ENCODE results near the gene PARP14. TPM values are rescaled to one million over a fixed set of nuclear protein-coding genes. Genes with fewer than 3 reads are reported as not detected.

Gene PARP14
- total and polyA plus RNA-seq, 3 experiments from 2014 or later = 16.6 to 44.8 (median 41.3) TPM

DNA sequence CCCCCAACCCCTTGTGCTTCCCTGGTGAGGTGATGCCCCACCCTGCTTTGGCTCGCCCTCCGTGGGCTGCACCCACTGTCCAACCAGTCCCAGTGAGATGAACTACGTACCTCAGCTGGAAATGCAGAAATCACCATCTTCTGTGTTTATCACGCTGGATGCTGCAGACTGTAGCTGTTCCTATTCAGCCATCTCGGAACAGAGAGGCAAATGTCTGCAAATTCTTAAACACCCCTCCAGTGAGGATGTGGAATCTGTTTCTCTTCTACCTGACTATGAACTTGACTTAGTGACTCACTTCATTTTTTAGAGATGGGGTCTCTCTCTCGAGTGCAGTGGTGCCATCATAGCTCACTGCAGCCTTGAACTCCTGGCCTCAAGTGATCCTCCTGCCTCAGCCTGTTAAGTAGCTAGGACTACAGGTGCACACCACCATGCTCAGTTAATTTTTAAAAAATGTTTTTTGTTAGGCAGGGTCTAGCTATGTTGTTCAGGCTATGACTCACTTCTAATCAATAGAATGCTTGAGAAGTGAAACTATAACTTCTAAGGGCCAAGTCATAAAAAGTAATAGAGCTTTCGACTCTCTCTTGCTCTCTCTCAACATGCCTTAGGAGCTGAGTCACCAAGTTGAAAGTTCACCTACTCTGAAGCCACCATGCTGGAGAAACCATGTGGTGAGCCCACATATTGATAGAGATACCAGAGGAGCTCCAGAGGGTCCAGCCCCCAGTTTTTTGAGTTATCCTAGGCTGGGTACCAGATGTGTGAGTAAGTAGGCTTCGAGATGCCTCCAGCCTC, 11.5 kb upstream of the PARP14 start:
- Mint-ChIP-seq H3K27me3 (peaks cover 0 to 3% of the 10 kb centered on the region in 2 donors), H3K4me1 (no peaks in the 10 kb centered on the region), H3K9me3 (peaks cover 0 to 3% (median 0%) of the 10 kb centered on the region in 5 donors), H3K36me3 (peaks cover 0 to 4% (median 0%) of the 10 kb centered on the region in 3 donors), H3K27ac (peak overlapping the region in 1 of 8 donors; percentile 25), H3K4me3 (no peak overlapping the region)
- Histone ChIP-seq H3K36me3 (ENCODE audit: insufficient read depth, low read length) (no peaks in the 10 kb centered on the region), H3K9me3 (ENCODE audit: low read length) (no peaks in the 10 kb centered on the region), H3K4me1 (ENCODE audit: insufficient read depth, low read length) (no peaks in the 10 kb centered on the region), H3K27me3 (ENCODE audit: insufficient read depth, low read length, poor library complexity, severe bottlenecking) (no peaks in the 10 kb centered on the region), H3K27ac (ENCODE audit: low read depth, low read length) (no peak overlapping the region), H3K4me3 (ENCODE audit: low read length) (no peak overlapping the region)
- DNase-seq = no peak
- CTCF ChIA-PET = interaction anchor here (1.0 to 1.6 kb wide), 3 partner anchors 10 to 108 kb away, joined by 3 to 6 read pairs (median 3); no protein-coding TSS in a partner anchor
- POLR2A ChIA-PET = no interaction called here

DNA sequence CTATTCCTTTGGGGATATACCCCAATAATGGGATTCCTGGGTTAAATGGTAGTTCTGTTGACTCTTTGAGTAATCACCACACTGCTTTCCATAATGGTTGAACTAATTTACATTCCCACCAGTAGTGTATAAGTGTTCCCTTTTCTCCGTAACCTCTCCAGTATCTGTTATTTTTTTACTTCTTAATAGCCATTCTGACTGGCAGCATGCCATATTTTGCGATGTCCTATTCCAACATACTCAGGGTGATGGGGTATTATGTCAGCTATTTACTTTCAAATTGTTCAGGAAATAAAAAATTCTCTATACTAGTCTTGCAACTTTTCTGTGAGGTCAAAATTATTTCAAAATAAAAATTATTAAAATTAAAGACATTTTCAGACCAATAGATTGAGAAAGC, 9.1 kb upstream of the PARP14 start:
- no peaks in the 10 kb centered on the region for H3K36me3 ChIP-seq (ENCODE audit: insufficient read depth, low read length)
- Mint-ChIP-seq H3K27me3 (peaks cover 0 to 2% of the 10 kb centered on the region in 2 donors), H3K9me3 (peaks cover 0 to 3% (median 0%) of the 10 kb centered on the region in 5 donors), H3K27ac (no peak overlapping the region), H3K4me1 (no peaks in the 10 kb centered on the region), H3K36me3 (peaks cover 0 to 4% (median 1%) of the 10 kb centered on the region in 3 donors), H3K4me3 (no peak overlapping the region)
- H3K27me3 ChIP-seq (ENCODE audit: insufficient read depth, low read length, poor library complexity, severe bottlenecking) = no peaks in the 10 kb centered on the region
- ChIA-PET CTCF (interaction anchor here (0.9 kb wide), 1 partner anchor 10 kb away, joined by 4 read pairs; no protein-coding TSS in a partner anchor), POLR2A (no interaction called here)
- H3K4me3 ChIP-seq (ENCODE audit: low read length) = no peak overlapping the region
- no peaks in the 10 kb centered on the region for H3K9me3 ChIP-seq (ENCODE audit: low read length)
- no peaks in the 10 kb centered on the region for H3K4me1 ChIP-seq (ENCODE audit: insufficient read depth, low read length)
- no peak for DNase-seq
- no peak overlapping the region for H3K27ac ChIP-seq (ENCODE audit: low read depth, low read length)

DNA sequence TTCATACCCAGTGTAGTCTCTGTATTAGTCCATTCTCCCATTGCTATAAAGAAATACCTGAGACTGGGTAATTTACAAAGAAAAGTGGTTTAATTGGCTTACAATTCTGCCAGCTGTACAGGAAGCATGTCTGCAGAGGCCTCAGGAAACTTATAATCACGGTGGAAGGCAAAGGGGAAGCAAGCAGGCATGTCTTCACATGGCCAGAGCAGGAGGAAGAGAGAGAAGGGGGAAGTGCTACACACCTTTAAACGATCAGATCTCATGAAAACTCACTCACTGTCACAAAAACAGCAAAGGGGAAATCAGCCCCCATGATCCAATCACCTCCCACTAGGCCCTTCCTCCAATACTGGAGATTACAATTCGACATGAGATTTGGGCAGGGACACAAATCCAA, 6.3 kb upstream of the PARP14 start:
- DNase-seq = no peak
- Mint-ChIP-seq H3K4me3 (no peak overlapping the region), H3K27ac (no peak overlapping the region), H3K4me1 (peaks cover 10 to 11% (median 11%) of the 10 kb centered on the region in 3 donors), H3K9me3 (no peaks in the 10 kb centered on the region), H3K36me3 (peaks cover 0 to 1% (median 0%) of the 10 kb centered on the region in 3 donors), H3K27me3 (no peaks in the 10 kb centered on the region)
- CTCF ChIA-PET = no interaction called here
- POLR2A ChIA-PET = no interaction called here
- Histone ChIP-seq H3K36me3 (ENCODE audit: insufficient read depth, low read length) (no peaks in the 10 kb centered on the region), H3K4me3 (ENCODE audit: low read length) (no peak overlapping the region), H3K9me3 (ENCODE audit: low read length) (no peaks in the 10 kb centered on the region), H3K27ac (ENCODE audit: low read depth, low read length) (no peak overlapping the region), H3K27me3 (ENCODE audit: insufficient read depth, low read length, poor library complexity, severe bottlenecking) (no peaks in the 10 kb centered on the region), H3K4me1 (ENCODE audit: insufficient read depth, low read length) (peaks cover 7% of the 10 kb centered on the region)

DNA sequence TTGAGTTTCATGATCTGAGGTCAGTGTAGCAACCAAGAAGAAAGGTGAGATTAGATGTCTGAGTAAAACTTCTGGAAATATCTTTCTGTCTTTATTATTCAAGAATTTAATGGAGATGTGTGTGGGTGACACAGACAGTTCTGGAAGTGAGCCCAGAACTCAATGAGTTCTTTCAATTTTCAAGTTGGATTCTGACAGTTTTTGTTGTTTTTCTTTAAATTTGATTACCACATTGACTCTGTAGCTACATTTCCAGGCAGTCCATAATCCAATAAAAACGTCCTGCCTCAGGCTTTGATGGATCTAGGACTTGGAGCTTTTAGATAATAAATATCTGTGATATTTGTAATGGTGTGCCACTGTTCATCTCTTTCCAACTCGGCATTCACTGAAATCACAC, 3.9 kb upstream of the PARP14 start:
- no peak overlapping the region for H3K4me3 ChIP-seq (ENCODE audit: low read length)
- POLR2A ChIA-PET = no interaction called here

DNA sequence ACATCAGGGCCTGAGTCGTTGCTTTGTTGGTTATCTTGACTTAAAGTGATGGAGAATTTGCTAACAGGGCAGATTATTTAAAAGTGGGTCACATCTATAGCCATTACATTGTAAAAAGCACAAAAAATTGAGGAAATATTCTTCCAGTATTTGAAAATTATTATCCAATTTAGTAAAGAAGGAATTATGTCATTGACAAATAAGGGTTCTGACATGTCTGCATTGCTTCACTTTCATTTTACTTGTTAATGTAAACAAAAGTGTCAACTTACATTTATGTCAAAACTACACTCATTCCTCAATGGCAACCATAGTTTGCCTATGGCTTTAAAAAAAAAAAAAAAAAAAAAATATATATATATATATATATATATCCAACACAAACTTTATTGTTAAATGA, 3.4 kb upstream of the PARP14 start:
- no peaks in the 10 kb centered on the region for H3K36me3 ChIP-seq (ENCODE audit: insufficient read depth, low read length)
- DNase-seq = no peak
- Mint-ChIP-seq H3K36me3 (peaks cover 0 to 11% (median 1%) of the 10 kb centered on the region in 3 donors), H3K4me1 (peaks cover 32 to 37% (median 36%) of the 10 kb centered on the region in 3 donors), H3K27me3 (no peaks in the 10 kb centered on the region), H3K9me3 (no peaks in the 10 kb centered on the region), H3K4me3 (no peak overlapping the region), H3K27ac (no peak overlapping the region)
- no peaks in the 10 kb centered on the region for H3K9me3 ChIP-seq (ENCODE audit: low read length)
- no peak overlapping the region for H3K27ac ChIP-seq (ENCODE audit: low read depth, low read length)
- ChIA-PET POLR2A (no interaction called here), CTCF (interaction anchor here (2.7 to 6.6 kb wide), 2 partner anchors 30 to 116 kb away, joined by 7 to 137 read pairs; partner anchors contain the start of genes DTX3L and PARP9)
- no peaks in the 10 kb centered on the region for H3K27me3 ChIP-seq (ENCODE audit: insufficient read depth, low read length, poor library complexity, severe bottlenecking)
- H3K4me1 ChIP-seq (ENCODE audit: insufficient read depth, low read length) = peaks cover 25% of the 10 kb centered on the region
- H3K4me3 ChIP-seq (ENCODE audit: low read length) = no peak overlapping the region

More for the DNA sequence above, 3.9 kb upstream of the PARP14 start:
- Histone ChIP-seq H3K27ac (ENCODE audit: low read depth, low read length) (no peak overlapping the region), H3K4me1 (ENCODE audit: insufficient read depth, low read length) (peaks cover 20% of the 10 kb centered on the region), H3K36me3 (ENCODE audit: insufficient read depth, low read length) (no peaks in the 10 kb centered on the region), H3K27me3 (ENCODE audit: insufficient read depth, low read length, poor library complexity, severe bottlenecking) (no peaks in the 10 kb centered on the region), H3K9me3 (ENCODE audit: low read length) (no peaks in the 10 kb centered on the region)
- Mint-ChIP-seq H3K27ac (no peak overlapping the region), H3K4me3 (no peak overlapping the region), H3K9me3 (no peaks in the 10 kb centered on the region), H3K27me3 (no peaks in the 10 kb centered on the region), H3K36me3 (peaks cover 0 to 11% (median 1%) of the 10 kb centered on the region in 3 donors), H3K4me1 (peaks cover 28 to 33% (median 32%) of the 10 kb centered on the region in 3 donors)
- DNase-seq = no peak
- CTCF ChIA-PET = interaction anchor here (6.6 kb wide), 1 partner anchor 116 kb away, joined by 137 read pairs; the partner anchor contains the start of genes DTX3L and PARP9

DNA sequence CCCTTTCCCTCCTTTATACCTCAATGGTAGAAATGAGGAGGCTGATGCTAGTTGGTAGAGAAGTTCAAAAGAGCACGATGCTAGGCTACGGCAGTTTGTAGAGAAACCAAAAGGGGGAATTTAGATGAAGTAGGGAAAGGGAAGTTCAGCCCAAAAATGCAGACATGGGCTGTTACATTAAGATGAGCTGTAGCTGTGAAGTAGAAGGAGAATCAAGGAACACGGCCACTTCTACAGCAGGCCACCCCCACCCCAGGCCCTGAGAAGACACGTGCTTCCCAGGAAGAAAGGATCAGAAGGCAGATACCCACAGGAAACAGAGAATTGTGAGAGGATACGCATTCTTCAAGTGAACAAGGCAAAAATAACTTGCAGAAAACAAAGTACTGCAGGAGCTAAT, 2.1 kb upstream of the PARP14 start:
- H3K27ac ChIP-seq (ENCODE audit: low read depth, low read length) = no peak overlapping the region
- H3K4me3 ChIP-seq (ENCODE audit: low read length) = no peak overlapping the region
- no peaks in the 10 kb centered on the region for H3K36me3 ChIP-seq (ENCODE audit: insufficient read depth, low read length)
- H3K4me1 Mint-ChIP-seq = peaks cover 45 to 50% (median 49%) of the 10 kb centered on the region in 3 donors
- ChIA-PET POLR2A (interaction anchor here (0.9 to 4.6 kb wide), 6 partner anchors 100 to 294 kb away, joined by 3 to 39 read pairs (median 5); partner anchors contain the start of genes DTX3L, FAM162A, KPNA1 and PARP9), CTCF (interaction anchor here (0.7 to 6.6 kb wide), 18 partner anchors 9 to 293 kb away, joined by 3 to 137 read pairs (median 6); partner anchors contain the start of genes DTX3L, FAM162A, KPNA1 and PARP15)
- peaks cover 0 to 14% (median 1%) of the 10 kb centered on the region in 3 donors for H3K36me3 Mint-ChIP-seq
- H3K27me3 Mint-ChIP-seq = no peaks in the 10 kb centered on the region
- H3K27ac Mint-ChIP-seq = peak overlapping the region in 7 of 8 donors; percentile 16 to 98 (median 62)
- H3K27me3 ChIP-seq (ENCODE audit: insufficient read depth, low read length, poor library complexity, severe bottlenecking) = no peaks in the 10 kb centered on the region
- H3K4me3 Mint-ChIP-seq = peak overlapping the region in 3 of 7 donors; percentile 32 to 84 (median 51)
- H3K9me3 ChIP-seq (ENCODE audit: low read length) = no peaks in the 10 kb centered on the region
- no peak for DNase-seq
- peaks cover 38% of the 10 kb centered on the region for H3K4me1 ChIP-seq (ENCODE audit: insufficient read depth, low read length)
- no peaks in the 10 kb centered on the region for H3K9me3 Mint-ChIP-seq

DNA sequence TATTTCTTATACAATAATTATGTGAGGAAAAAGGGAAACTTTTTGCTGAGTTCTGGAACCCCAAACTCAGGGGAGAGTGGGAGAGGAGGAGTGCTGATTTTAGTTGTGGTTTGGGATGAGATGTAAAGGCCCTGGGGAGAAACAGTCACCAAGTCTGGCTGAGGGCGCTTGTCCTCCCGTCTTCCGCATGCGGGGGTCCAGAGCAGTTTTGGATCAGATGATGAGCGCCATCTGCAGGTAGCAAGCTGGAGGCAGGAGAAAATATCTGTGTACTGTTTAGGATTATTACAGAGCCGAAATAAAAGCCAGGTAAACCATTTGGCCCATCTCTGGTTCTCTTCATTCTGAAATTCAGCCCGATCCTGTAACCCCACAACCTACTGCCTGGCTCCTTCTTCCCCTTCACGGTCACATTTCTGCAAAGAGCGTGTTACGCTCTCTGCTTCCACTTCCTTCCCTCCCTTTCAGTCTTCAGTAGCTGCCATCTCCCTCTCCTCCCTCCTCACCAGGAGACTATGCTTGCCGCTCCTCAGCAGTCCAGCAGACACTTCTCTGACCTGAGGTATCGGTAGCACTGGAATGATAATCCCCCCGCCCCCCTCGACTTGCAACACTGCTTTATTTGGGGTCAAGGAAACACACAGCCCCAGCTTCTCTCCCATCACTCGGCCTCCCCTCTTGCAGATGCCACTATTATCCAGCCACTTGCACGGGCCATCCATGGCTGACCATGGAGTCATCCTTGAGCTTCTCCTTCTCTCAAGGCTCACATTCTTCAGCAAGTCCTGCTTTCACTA, 1.4 kb upstream of the PARP14 start:
- Mint-ChIP-seq H3K36me3 (peaks cover 0 to 16% (median 3%) of the 10 kb centered on the region in 3 donors), H3K9me3 (no peaks in the 10 kb centered on the region), H3K27me3 (no peaks in the 10 kb centered on the region), H3K27ac (peak overlapping the region; percentile 96 to 99 (median 98)), H3K4me1 (peaks cover 49 to 58% (median 57%) of the 10 kb centered on the region in 3 donors), H3K4me3 (peak overlapping the region; percentile 93 to 99 (median 97))
- Histone ChIP-seq H3K36me3 (ENCODE audit: insufficient read depth, low read length) (no peaks in the 10 kb centered on the region), H3K4me1 (ENCODE audit: insufficient read depth, low read length) (peaks cover 44% of the 10 kb centered on the region), H3K27ac (ENCODE audit: low read depth, low read length) (peak overlapping the region; percentile 93), H3K4me3 (ENCODE audit: low read length) (peak overlapping the region; percentile 92), H3K9me3 (ENCODE audit: low read length) (no peaks in the 10 kb centered on the region), H3K27me3 (ENCODE audit: insufficient read depth, low read length, poor library complexity, severe bottlenecking) (no peaks in the 10 kb centered on the region)
- ChIA-PET CTCF (interaction anchor here (0.6 to 6.6 kb wide), 34 partner anchors 8 to 1133 kb away, joined by 3 to 137 read pairs (median 4); partner anchors contain the start of genes DTX3L, FAM162A, HSPBAP1 and KPNA1), POLR2A (interaction anchor here (0.9 to 4.6 kb wide), 6 partner anchors 101 to 295 kb away, joined by 3 to 39 read pairs (median 5); partner anchors contain the start of genes DTX3L, FAM162A, KPNA1 and PARP9)
- peak; percentile 72 to 89 (median 77) for DNase-seq

Measured in CD8-positive, alpha-beta memory T cell (primary cell).